CD4-positive, alpha-beta T cell treated with Interleukin-17A for 4 hours (primary cell): Measurements from ENCODE around the gene HOXB5.
A peak's percentile ranks its signal among the peaks of the same experiment; 100 is the strongest.

Experiments
- DNase-seq: peaks from one replicate; pipeline ENCODE4 v3.0.0-alpha.2; 2020; ENCODE audit warnings: mixed read lengths

Gene HOXB5

GRCh38 chr17:48628649-48629410, 35.3 kb upstream of the HOXB5 start:
- no peak for DNase-seq

GRCh38 chr17:48627623-48628521, 34.3 kb upstream of the HOXB5 start:
- DNase-seq: no peak

GRCh38 chr17:48627118-48627597, 33.6 kb upstream of the HOXB5 start:
- no peak for DNase-seq

GRCh38 chr17:48626245-48627117, 32.9 kb upstream of the HOXB5 start, which contains the start of gene HOXB9:
HOXB9 (minus strand) TSS chr17:48626358; CDS start chr17:48626269, 89 bp downstream.
- DNase-seq: peak; percentile 49

GRCh38 chr17:48625495-48626244, 32.1 kb upstream of the HOXB5 start:
- peak; percentile 45 for DNase-seq

- no peak for DNase-seq
Measured at GRCh38 chr17:48624544-48625494, 31.2 kb upstream of the HOXB5 start.

- DNase-seq: no peak
Measured at GRCh38 chr17:48624118-48624517, 30.5 kb upstream of the HOXB5 start.

GRCh38 chr17:48623583-48623982, 30.0 kb upstream of the HOXB5 start:
- no peak for DNase-seq

GRCh38 chr17:48622857-48623256, 29.3 kb upstream of the HOXB5 start:
- DNase-seq: no peak

GRCh38 chr17:48621410-48622392, 28.1 kb upstream of the HOXB5 start:
- DNase-seq: no peak

- no peak for DNase-seq
Measured at GRCh38 chr17:48620461-48621139, 27.0 kb upstream of the HOXB5 start.

GRCh38 chr17:48619826-48620449, 26.4 kb upstream of the HOXB5 start:
- no peak for DNase-seq

- peak; percentile 89 for DNase-seq
Measured at GRCh38 chr17:48618256-48618896, 24.8 kb upstream of the HOXB5 start.

GRCh38 chr17:48617471-48618255, 24.1 kb upstream of the HOXB5 start:
- no peak for DNase-seq

GRCh38 chr17:48616717-48617470, 23.3 kb upstream of the HOXB5 start:
- DNase-seq: no peak
